Astrocyte (in vitro differentiated cells and primary cell): Measurements from ENCODE around the gene MMAB.

Source experiments
- CTCF ChIP-seq: IDR thresholded peaks from 2 replicates; pipeline ENCODE4 v1.5.1; 2011; ENCODE audit warnings: low read depth, mild to moderate bottlenecking, inconsistent platforms, low read length, moderate library complexity; ENCODE audit not compliant: insufficient read depth
- EZH2 ChIP-seq: IDR thresholded peaks from 2 replicates; pipeline ENCODE4 v1.6.1; 2012; ENCODE audit warnings: mild to moderate bottlenecking, low read length, inconsistent platforms; ENCODE audit not compliant: insufficient read depth

- TF ChIP-seq CTCF (no peak), EZH2 (no peak)
Measured at GRCh38 chr12:109553483-109553882, 19.8 kb downstream of the MMAB start.
